ENCODE results near the gene FASTKD2. TPM values are rescaled to one million over a fixed set of nuclear protein-coding genes. Genes with fewer than 3 reads are reported as not detected.

Gene FASTKD2
- total RNA-seq, 2 donors from 2014 or later = 22.2 to 45.5 TPM

DNA sequence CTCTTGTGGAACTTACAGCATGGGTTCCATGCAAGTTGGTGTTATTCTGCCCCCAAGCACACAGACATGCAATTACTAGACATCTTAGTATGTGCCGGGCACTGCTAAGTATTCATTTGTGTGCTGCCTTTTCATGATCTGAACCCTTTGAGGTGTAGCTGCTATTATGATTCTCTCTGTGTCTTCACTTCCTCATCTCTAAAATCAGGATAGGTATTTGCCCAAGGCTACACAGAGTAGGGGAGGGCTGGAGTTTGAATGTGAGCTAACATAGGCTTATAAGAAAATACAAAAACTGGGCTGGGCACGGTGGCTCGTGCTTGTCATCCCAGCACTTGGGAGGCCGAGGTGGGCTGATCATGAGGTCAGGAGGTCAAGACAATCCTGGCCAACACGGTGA lies 27.2 kb downstream of the FASTKD2 start:
- H3K27me3 ChIP-seq = no peaks in the 10 kb centered on the region
- no peak overlapping the region for H3K27ac ChIP-seq
- no peaks in the 10 kb centered on the region for H3K4me1 ChIP-seq
- H3K9me3 ChIP-seq = no peaks in the 10 kb centered on the region
- TF ChIP-seq, protein P1, sequence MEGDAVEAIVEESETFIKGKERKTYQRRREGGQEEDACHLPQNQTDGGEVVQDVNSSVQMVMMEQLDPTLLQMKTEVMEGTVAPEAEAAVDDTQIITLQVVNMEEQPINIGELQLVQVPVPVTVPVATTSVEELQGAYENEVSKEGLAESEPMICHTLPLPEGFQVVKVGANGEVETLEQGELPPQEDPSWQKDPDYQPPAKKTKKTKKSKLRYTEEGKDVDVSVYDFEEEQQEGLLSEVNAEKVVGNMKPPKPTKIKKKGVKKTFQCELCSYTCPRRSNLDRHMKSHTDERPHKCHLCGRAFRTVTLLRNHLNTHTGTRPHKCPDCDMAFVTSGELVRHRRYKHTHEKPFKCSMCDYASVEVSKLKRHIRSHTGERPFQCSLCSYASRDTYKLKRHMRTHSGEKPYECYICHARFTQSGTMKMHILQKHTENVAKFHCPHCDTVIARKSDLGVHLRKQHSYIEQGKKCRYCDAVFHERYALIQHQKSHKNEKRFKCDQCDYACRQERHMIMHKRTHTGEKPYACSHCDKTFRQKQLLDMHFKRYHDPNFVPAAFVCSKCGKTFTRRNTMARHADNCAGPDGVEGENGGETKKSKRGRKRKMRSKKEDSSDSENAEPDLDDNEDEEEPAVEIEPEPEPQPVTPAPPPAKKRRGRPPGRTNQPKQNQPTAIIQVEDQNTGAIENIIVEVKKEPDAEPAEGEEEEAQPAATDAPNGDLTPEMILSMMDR (IDR thresholded peaks at IDR 0.05) = no peak
- H3K36me3 ChIP-seq = peaks cover 55% of the 10 kb centered on the region
- no peak overlapping the region for H3K4me3 ChIP-seq
- DNase-seq (ENCODE audit: low spot score) = no peak

DNA sequence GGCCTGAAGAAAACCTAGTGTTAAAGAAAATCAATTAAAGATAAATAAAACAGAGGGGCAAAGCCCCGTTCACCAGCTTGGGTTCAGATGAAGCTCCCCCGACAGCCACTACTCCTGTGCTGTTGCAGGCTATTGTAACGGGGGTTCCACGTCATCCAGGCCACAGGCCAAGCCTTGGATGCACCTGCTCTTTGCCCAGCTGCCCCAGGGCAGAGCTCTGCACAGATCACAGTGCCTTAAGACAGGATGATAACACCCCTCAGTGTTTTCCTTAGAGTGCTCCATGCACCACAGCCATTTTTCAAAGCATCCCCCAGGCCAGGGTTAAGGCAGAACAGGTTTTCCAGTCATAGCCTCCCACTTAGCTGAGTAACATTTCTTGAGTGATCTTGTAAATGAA lies 32.0 kb downstream of the FASTKD2 start:
- Histone ChIP-seq H3K27me3 (no peaks in the 10 kb centered on the region), H3K27ac (no peak overlapping the region), H3K9me3 (no peaks in the 10 kb centered on the region), H3K36me3 (peaks cover 7% of the 10 kb centered on the region), H3K4me3 (no peak overlapping the region), H3K4me1 (peaks cover 0 to 19% of the 10 kb centered on the region in 2 donors)
- DNase-seq (ENCODE audit: low spot score) = no peak
- TF ChIP-seq, protein P1 (IDR thresholded peaks at IDR 0.05) = no peak

DNA sequence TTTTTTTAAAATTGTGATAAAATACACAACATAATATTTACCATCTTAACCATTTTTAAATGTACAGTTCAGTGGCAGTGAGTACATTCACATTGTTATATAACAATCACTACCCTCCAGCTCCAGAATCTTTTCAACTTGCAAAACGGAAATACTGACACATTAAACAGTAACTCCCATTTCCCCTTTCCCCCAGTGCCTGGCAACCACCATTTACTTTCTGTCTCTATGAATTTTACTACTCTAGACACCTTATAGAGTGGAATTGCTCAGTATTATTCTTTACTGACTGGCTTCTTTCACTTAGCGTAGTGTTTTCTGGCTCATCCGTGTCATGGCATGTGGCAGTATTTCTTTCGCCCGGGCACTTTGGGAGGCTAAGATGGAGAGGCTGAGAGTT lies 32.6 kb downstream of the FASTKD2 start:
- Histone ChIP-seq H3K27me3 (no peaks in the 10 kb centered on the region), H3K36me3 (peaks cover 7% of the 10 kb centered on the region), H3K27ac (no peak overlapping the region), H3K9me3 (no peaks in the 10 kb centered on the region), H3K4me3 (no peak overlapping the region), H3K4me1 (peaks cover 0 to 19% of the 10 kb centered on the region in 2 donors)
- TF ChIP-seq, protein P1 (IDR thresholded peaks at IDR 0.05) = no peak
- DNase-seq (ENCODE audit: low spot score) = no peak

DNA sequence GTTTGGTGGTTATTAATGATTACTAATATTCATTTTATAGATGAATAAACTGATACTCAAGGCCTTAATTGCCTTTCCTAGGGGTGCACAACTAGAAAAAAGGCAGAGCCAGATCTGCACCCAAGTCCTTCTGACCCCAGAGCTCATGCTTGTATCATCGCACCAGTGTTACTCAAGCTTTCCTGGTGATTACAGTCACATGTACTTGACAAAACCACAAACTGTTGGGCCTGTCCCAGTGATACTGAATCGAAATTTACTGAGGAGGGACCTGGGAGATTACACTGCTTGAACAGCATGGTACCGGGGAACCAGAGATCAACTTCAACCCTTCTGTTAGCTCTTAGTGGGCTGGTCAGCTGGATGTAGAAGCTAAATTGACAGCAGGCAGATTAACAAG lies 33.7 kb downstream of the FASTKD2 start:
- Histone ChIP-seq H3K4me1 (peaks cover 0 to 19% of the 10 kb centered on the region in 2 donors), H3K4me3 (no peak overlapping the region), H3K27ac (no peak overlapping the region), H3K27me3 (no peaks in the 10 kb centered on the region), H3K36me3 (peaks cover 7% of the 10 kb centered on the region), H3K9me3 (no peaks in the 10 kb centered on the region)
- DNase-seq (ENCODE audit: low spot score) = no peak
- TF ChIP-seq, protein P1 (IDR thresholded peaks at IDR 0.05) = no peak

DNA sequence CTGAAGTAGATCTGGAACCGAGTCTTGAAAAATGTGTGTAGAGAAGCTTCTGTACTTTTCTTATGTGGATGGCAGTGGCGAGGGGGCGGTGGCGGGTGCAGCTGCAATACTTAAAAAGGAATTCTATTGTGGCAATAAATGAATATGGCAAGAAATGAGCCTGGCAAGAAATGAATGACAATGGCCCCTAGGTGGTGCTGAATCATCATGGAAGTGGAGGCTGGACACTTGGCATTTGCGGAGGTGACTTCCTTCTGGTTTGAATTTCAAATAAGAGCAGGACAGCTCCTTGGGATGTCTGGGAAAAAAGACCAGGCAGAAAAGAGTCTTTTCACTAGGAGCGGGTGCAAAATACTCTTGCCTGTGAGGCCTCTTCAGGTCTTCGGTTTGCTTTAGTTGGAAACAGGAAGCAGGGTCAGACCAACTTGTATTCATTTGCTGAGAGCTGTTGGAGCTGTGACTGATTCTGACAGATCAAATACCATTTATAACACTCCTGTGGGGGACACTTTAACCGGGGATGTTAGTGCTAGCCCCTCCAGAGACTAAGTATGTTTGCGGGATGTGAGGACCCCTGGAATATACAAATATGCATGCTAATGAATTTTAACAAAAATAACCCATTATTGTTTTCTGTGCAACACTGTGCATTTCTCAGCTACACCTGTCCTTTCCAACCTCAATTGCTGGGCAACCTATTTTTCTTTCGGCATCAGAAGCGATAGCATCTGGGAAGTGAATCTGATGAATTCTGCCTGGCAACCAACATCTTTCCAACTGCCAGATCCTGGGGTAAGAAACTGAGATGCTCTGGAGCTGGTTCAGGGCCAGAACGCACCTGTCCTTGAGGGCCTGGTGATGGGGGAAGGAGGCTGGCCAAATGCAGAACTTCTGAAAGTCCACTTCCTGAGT lies 35.4 kb downstream of the FASTKD2 start:
- Histone ChIP-seq H3K36me3 (peaks cover 3% of the 10 kb centered on the region), H3K9me3 (no peaks in the 10 kb centered on the region), H3K4me1 (peaks cover 0 to 19% of the 10 kb centered on the region in 2 donors), H3K27ac (no peak overlapping the region), H3K4me3 (peak overlapping the region in 1 of 2 donors; percentile 17), H3K27me3 (no peaks in the 10 kb centered on the region)
- TF ChIP-seq, protein P1 (IDR thresholded peaks at IDR 0.05) = peak; percentile 54 to 77
- DNase-seq (ENCODE audit: low spot score) = peak; percentile 83
